Kidney (tissue), 14 donors: ENCODE data around the gene NXF1. TPM values are rescaled to one million over a fixed set of nuclear protein-coding genes. Genes with fewer than 3 reads are reported as not detected.

ENCODE experiments used
- DNase-seq, 5 donors: peaks; one replicate each; pipeline ENCODE4 v3.0.0-alpha.2; 2013 to 2020
- FAIRE-seq: peaks from 2 replicates; lab custom pipeline; 2012; peaks lifted over from hg19 to GRCh38; lab: Jason Lieb, UNC
- H3K27ac ChIP-seq, 2 donors: one replicate each; pipeline ENCODE4 v1.7.0; 2013; ENCODE audit warnings: low read depth in 2 of 2, low read length in 2 of 2, inconsistent platforms in 1 of 2
- H3K27me3 ChIP-seq: one replicate; pipeline ENCODE4 v1.7.1; 2013; ENCODE audit warnings: low read length, inconsistent platforms; ENCODE audit not compliant: control insufficient read depth, insufficient read depth
- H3K36me3 ChIP-seq, 3 donors: one replicate each; pipeline versions ENCODE4 v1.7.0 to v1.7.1; 2013; ENCODE audit warnings: low read length in 3 of 3, control low read depth in 1 of 3, inconsistent platforms in 1 of 3; ENCODE audit not compliant: insufficient read depth in 3 of 3, control insufficient read depth in 2 of 3
- H3K4me1 ChIP-seq, 3 donors: one replicate each; pipeline versions ENCODE4 v1.7.0 to v1.7.1; 2013; ENCODE audit warnings: low read length in 3 of 3, inconsistent platforms in 1 of 3, low read depth in 1 of 3; ENCODE audit not compliant: control insufficient read depth in 2 of 3, insufficient read depth in 2 of 3
- H3K4me3 ChIP-seq, 3 donors: one replicate each; pipeline versions ENCODE4 v1.7.0 to v1.8.1; 2013; ENCODE audit warnings: low read length in 3 of 3, control low read depth in 1 of 3, inconsistent platforms in 1 of 3
- H3K9ac ChIP-seq, 3 donors: one replicate each; pipeline versions ENCODE4 v1.7.0 to v1.7.1; 2013; ENCODE audit warnings: low read length in 3 of 3, control low read depth in 1 of 3, inconsistent platforms in 1 of 3
- H3K9me3 ChIP-seq, 3 donors: one replicate each; pipeline versions ENCODE4 v1.7.0 to v1.7.1; 2013; ENCODE audit warnings: low read length in 3 of 3, control low read depth in 1 of 3, inconsistent platforms in 1 of 3; ENCODE audit not compliant: control insufficient read depth in 2 of 3, insufficient read depth in 1 of 3
- intact Hi-C: fragments of 100-400 bp; cut with DNase I; formaldehyde crosslinking; loops from one replicate; pipeline ENCODE4 v1.11.1; 2022
- polyA plus RNA-seq: library from polyadenylated mRNA; stranded (reverse); fragments of 350-450 nt; fragmentation: Illumina TruSeq; extraction: RNeasy Lipid Tissue Mini Kit (QIAGEN cat#74804); gene quantifications from one replicate; pipeline ENCODE4 v1.2.3, GENCODE V29; 2014; ENCODE audit warnings: low read depth, low replicate concordance; ENCODE audit not compliant: insufficient read depth
- total RNA-seq: library from RNA; stranded (reverse); fragmentation: NEBNext Ultra II Directional; extraction: Animal tissue kit (Norgen Biotek cat#: 25700); gene quantifications from one replicate; pipeline ENCODE4 v1.2.1, GENCODE V29; 2021
- TF ChIP-seq, protein P1 (sequence below): IDR thresholded peaks from 3 replicates; pipeline ENCODE4 v1.5.1; 2012; ENCODE audit warnings: mild to moderate bottlenecking, moderate library complexity, borderline replicate concordance; ENCODE audit not compliant: insufficient read depth; ENCODE audit errors: extremely low read depth
- donor health status: control.
- donor health status: control.
- donor health status: control.
- donor health status: control.
- donor health status: control.
- donor health status: DM: yes; HTN: yes; CAD: no.
- donor health status: Normal renal cell carcinoma (clear cell type).

NXF1 gene
- total and polyA plus RNA-seq, 2 donors from 2014 or later, result 70.7 to 83.8 TPM

GRCh38 chr11:62782753-62783152 lies 22.5 kb downstream of the NXF1 start:
- Histone ChIP-seq H3K9me3 (no peaks in the 10 kb centered on the region), H3K4me3 (no peak overlapping the region), H3K4me1 (peaks cover 4 to 11% (median 9%) of the 10 kb centered on the region in 3 donors), H3K27ac (no peak overlapping the region), H3K27me3 (no peaks in the 10 kb centered on the region), H3K36me3 (peaks cover 0 to 18% (median 0%) of the 10 kb centered on the region in 3 donors), H3K9ac (no peak overlapping the region)
- FAIRE-seq, result no peak
- TF ChIP-seq, protein P1, sequence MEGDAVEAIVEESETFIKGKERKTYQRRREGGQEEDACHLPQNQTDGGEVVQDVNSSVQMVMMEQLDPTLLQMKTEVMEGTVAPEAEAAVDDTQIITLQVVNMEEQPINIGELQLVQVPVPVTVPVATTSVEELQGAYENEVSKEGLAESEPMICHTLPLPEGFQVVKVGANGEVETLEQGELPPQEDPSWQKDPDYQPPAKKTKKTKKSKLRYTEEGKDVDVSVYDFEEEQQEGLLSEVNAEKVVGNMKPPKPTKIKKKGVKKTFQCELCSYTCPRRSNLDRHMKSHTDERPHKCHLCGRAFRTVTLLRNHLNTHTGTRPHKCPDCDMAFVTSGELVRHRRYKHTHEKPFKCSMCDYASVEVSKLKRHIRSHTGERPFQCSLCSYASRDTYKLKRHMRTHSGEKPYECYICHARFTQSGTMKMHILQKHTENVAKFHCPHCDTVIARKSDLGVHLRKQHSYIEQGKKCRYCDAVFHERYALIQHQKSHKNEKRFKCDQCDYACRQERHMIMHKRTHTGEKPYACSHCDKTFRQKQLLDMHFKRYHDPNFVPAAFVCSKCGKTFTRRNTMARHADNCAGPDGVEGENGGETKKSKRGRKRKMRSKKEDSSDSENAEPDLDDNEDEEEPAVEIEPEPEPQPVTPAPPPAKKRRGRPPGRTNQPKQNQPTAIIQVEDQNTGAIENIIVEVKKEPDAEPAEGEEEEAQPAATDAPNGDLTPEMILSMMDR, result no peak
- intact Hi-C loops, result loop anchor here (10.0 kb wide), 1 partner anchor 82 kb away; no protein-coding TSS in a partner anchor
- DNase-seq, result no peak

- TF ChIP-seq, protein P1, result no peak
- intact Hi-C loops, result no loop called here
Observed at GRCh38 chr11:62778441-62778840, 26.8 kb downstream of the NXF1 start.

GRCh38 chr11:62777389-62777788 lies 27.9 kb downstream of the NXF1 start:
- no peak overlapping the region for H3K4me3 ChIP-seq
- H3K4me1 ChIP-seq, result no peaks in the 10 kb centered on the region
- no peak for DNase-seq
- no peaks in the 10 kb centered on the region for H3K9me3 ChIP-seq
- no peak overlapping the region for H3K27ac ChIP-seq
- FAIRE-seq, result no peak
- H3K36me3 ChIP-seq, result peaks cover 0 to 25% (median 9%) of the 10 kb centered on the region in 3 donors
- no peak overlapping the region for H3K9ac ChIP-seq
- TF ChIP-seq, protein P1, result no peak
- H3K27me3 ChIP-seq, result no peaks in the 10 kb centered on the region
- intact Hi-C loops, result no loop called here

More at GRCh38 chr11:62778441-62778840, 26.8 kb downstream of the NXF1 start:
- no peaks in the 10 kb centered on the region for H3K27me3 ChIP-seq
- no peaks in the 10 kb centered on the region for H3K4me1 ChIP-seq
- no peak overlapping the region for H3K9ac ChIP-seq
- no peaks in the 10 kb centered on the region for H3K9me3 ChIP-seq
- no peak overlapping the region for H3K27ac ChIP-seq
- H3K36me3 ChIP-seq, result peaks cover 0 to 29% (median 9%) of the 10 kb centered on the region in 3 donors
- DNase-seq (peak in 1 of 5 donors; percentile 33), FAIRE-seq (no peak)
- no peak overlapping the region for H3K4me3 ChIP-seq

DNA sequence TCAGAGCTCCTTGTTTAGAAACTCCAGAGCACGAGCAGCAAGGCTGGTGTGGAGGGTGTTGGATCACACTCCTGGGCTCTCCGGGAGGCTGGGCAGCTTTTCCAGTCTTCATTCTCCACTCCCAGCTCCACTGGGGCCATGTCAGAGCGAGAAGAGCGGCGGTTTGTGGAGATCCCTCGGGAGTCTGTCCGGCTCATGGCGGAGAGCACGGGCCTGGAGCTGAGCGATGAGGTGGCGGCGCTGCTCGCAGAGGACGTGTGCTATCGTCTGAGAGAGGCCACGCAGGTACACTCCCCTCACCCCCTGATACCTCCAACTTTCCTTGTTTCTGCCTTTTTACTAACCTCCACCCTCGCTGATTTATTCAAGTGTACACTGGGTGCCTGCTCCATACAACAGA lies 29.6 kb downstream of the NXF1 start:
- no peak overlapping the region for H3K4me3 ChIP-seq
- peaks cover 0 to 5% (median 4%) of the 10 kb centered on the region in 3 donors for H3K4me1 ChIP-seq
- no peaks in the 10 kb centered on the region for H3K9me3 ChIP-seq
- H3K36me3 ChIP-seq, result peaks cover 0 to 21% (median 9%) of the 10 kb centered on the region in 3 donors
- H3K9ac ChIP-seq, result no peak overlapping the region
- DNase-seq, result peak in 1 of 5 donors; percentile 47
- TF ChIP-seq, protein P1, result no peak
- no peak overlapping the region for H3K27ac ChIP-seq
- H3K27me3 ChIP-seq, result no peaks in the 10 kb centered on the region
- intact Hi-C loops, result no loop called here
- no peak for FAIRE-seq
